IPS-18c (cell line): ENCODE measurements around the gene WNT2.

ENCODE experiments used
- H3K4me3 ChIP-seq: 2 replicates; pipeline ENCODE4 v1.7.0; 2013; ENCODE audit warnings: low read depth, mild to moderate bottlenecking, low read length, moderate library complexity; ENCODE audit not compliant: insufficient read depth
- H3K9me3 ChIP-seq: one replicate; pipeline ENCODE4 v1.6.1; 2013; ENCODE audit warnings: mild to moderate bottlenecking, low read length, moderate library complexity; ENCODE audit not compliant: control insufficient read depth, insufficient read depth

WNT2 gene

DNA sequence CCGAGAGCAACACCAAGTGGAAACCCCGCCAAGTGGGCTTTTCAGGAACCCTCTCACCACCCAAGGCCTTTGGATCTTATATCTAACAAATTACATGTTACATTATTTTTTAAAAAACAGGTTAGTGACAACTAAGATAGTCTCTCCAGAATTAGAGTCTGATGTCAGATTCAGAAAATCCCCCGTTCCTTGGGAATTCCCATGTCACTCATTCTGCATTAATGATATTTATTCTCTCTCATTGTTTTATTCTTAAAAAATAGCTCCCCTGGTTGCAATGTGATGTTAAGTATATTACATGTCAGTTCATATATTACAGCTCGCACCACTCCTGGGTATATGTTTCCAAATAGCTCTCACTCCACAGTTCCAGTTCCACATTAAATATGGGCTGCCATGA is 81.8 kb downstream of the WNT2 start:
- H3K4me3 ChIP-seq: no peak overlapping the region

GRCh38 chr7:117238937-117239336 is 83.9 kb downstream of the WNT2 start:
- Histone ChIP-seq H3K4me3 (no peak overlapping the region), H3K9me3 (no peaks in the 10 kb centered on the region)

More for the DNA sequence above, 81.8 kb downstream of the WNT2 start:
- peaks cover 3% of the 10 kb centered on the region for H3K9me3 ChIP-seq

GRCh38 chr7:117238472-117238871 is 84.4 kb downstream of the WNT2 start:
- Histone ChIP-seq H3K9me3 (no peaks in the 10 kb centered on the region), H3K4me3 (no peak overlapping the region)

GRCh38 chr7:117237646-117238045 is 85.2 kb downstream of the WNT2 start:
- no peak overlapping the region for H3K4me3 ChIP-seq
- H3K9me3 ChIP-seq: no peaks in the 10 kb centered on the region

DNA sequence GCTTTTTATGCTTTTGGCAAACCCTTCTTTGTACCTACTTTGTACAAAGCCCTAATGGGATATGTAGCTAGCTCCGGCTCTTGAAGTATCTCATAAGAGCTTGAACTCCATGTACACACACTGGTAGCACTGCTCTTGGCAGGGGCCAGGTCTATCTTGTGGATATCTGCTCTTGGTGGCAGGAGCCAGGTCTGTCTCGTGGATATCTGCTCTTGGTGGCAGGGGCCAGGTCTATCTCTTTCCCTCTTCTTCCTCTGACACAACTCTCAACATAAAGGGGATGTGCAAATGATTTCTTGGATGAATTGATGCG is 91.9 kb downstream of the WNT2 start:
- H3K4me3 ChIP-seq: no peak overlapping the region
- no peaks in the 10 kb centered on the region for H3K9me3 ChIP-seq

- Histone ChIP-seq H3K4me3 (no peak overlapping the region), H3K9me3 (no peaks in the 10 kb centered on the region)
These were observed 92.4 kb downstream of the WNT2 start for GRCh38 chr7:117230276-117231046.

GRCh38 chr7:117229350-117229749 is 93.5 kb downstream of the WNT2 start:
- H3K9me3 ChIP-seq: no peaks in the 10 kb centered on the region
- no peak overlapping the region for H3K4me3 ChIP-seq

- Histone ChIP-seq H3K9me3 (no peaks in the 10 kb centered on the region), H3K4me3 (no peak overlapping the region)
These were observed 95.8 kb downstream of the WNT2 start for GRCh38 chr7:117227091-117227490.

GRCh38 chr7:117225536-117225935 is 97.3 kb downstream of the WNT2 start:
- H3K9me3 ChIP-seq: no peaks in the 10 kb centered on the region
- H3K4me3 ChIP-seq: no peak overlapping the region
